NK-92 (cell line): ENCODE results near the gene FAM120B.
"Not testable (repeated sequence)": the region's sequence is repeated elsewhere in the genome, so short reads cannot be mapped to it uniquely, and the experiment has no call there.

Experiments
- DNase-seq: peaks from one replicate; lab custom pipeline; 2025; ENCODE audit not compliant: unreplicated experiment; lab: John Stamatoyannopoulos, UW

Gene FAM120B

GRCh38 chr6:170378502-170378901 lies 71.9 kb downstream of the FAM120B start:
- no peak for DNase-seq

GRCh38 chr6:170381562-170381961 lies 75.0 kb downstream of the FAM120B start:
- DNase-seq = no peak

GRCh38 chr6:170383466-170384035 lies 77.0 kb downstream of the FAM120B start:
- DNase-seq = no peak

- DNase-seq = no peak
Measured at GRCh38 chr6:170385506-170385905, 78.9 kb downstream of the FAM120B start.

DNA sequence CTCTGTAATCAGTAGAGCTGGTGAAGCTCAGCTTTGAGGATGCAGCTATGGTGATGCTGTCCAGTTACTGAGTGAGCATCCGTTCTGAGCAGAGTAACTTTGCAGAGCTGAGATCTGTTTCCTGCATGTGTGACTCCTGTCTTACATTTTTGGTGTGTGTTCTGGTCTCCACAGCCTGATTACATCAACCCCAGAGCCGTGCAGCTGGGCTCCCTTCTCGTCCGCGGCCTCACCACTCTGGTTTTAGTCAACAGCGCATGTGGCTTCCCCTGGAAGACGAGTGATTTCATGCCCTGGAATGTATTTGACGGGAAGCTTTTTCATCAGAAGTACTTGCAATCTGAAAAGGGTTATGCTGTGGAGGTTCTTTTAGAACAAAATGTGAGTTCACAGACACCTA lies 81.6 kb downstream of the FAM120B start:
- DNase-seq = no peak

- no peak for DNase-seq
Measured at GRCh38 chr6:170393033-170393432, 86.5 kb downstream of the FAM120B start.

- DNase-seq = no peak
Measured at GRCh38 chr6:170393807-170394399, 87.3 kb downstream of the FAM120B start.

GRCh38 chr6:170394980-170395379 lies 88.4 kb downstream of the FAM120B start:
- no peak for DNase-seq

DNA sequence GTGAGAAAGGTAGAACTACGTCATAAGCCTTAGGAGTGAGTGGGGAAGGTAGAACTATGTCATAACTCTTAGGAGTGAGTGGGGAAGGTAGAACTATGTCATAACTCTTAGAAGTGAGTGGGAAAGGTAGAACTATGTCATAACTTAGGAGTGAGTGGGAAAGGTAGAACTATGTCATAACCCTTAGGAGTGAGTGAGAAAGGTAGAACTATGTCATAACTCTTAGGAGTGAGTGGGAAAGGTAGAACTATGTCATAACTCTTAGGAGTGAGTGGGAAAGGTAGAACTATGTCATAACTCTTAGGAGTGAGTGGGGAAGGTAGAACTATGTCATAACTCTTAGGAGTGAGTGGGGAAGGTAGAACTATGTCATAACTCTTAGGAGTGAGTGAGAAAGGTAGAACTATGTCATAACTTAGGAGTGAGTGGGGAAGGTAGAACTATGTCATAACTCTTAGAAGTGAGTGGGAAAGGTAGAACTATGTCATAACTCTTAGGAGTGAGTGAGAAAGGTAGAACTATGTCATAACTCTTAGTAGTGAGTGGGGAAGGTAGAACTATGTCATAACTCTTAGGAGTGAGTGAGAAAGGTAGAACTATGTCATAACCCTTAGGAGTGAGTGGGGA lies 92.3 kb downstream of the FAM120B start:
- DNase-seq = not testable (repeated sequence)

DNA sequence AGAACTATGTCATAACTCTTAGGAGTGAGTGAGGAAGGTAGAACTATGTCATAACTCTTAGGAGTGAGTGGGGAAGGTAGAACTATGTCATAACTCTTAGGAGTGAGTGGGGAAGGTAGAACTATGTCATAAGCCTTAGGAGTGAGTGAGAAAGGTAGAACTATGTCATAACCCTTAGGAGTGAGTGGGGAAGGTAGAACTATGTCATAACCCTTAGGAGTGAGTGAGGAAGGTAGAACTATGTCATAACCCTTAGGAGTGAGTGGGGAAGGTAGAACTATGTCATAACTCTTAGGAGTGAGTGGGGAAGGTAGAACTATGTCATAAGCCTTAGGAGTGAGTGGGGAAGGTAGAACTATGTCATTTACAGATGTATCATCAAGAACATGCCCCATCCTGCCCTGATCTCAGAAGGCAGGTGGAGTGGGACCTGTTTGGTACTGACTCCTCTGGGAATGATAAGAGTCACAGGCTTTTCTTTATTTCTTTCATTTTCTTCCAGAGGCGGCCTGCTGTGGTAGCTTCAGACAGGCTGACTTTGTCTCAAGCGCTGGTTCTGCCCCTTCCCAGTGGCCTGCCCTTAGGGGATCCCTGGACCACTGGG lies 93.5 kb downstream of the FAM120B start:
- not testable (repeated sequence) for DNase-seq

DNA sequence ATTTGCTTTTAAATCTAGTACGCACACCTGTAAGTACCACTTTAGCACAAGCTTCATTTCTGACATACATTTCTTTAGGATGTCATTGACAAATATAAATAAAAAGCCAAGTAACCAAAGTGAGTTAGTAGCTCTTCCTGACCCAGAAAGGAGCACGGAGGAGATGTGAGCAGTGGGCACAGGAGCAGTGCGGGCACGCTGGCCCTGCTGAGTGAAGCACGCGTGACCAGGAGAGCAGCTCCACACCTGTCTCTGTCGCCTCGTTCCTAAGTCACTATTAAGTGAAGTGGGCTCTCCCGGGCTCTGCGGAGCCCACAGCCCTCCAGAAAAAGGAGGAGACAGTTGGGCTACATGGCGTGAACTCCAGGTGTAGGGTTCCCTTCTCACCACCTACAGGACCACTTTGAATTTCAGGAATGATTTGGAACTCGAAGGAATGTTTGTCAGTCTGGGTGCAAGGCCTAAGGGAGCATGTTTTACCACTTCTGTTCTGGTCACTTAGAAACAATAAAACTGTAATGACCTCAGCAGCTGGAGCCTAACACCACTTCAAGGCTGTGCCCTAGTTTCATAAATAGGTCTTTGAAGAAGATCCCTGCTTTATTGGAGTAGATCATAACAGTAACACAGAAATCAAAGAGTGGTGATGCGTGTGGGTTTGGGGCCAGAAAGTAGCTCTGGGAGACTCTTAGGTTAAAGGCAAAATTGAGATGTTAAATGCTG lies 95.9 kb downstream of the FAM120B start:
- no peak for DNase-seq

DNA sequence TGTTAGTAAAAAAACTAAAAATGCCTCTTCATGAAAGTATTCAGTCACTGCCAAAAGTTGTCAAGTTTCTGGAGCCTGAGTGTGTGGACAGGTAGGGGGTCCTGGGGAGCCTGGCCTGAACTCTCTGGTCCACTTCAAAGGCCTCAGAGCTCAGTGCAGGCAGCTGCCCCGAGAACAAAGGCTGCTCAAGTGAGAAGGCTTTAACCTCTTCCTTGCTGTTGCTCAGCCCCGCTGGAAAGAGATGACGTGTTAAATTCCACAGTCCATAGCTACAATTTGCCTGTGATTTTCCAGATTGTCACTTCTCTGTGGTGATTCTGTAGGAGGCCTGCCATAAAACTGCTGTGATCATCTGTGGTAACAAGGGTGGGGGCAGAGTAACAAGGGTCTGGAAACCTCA lies 96.9 kb downstream of the FAM120B start:
- no peak for DNase-seq

- DNase-seq = no peak
Measured at GRCh38 chr6:170404036-170404435, 97.5 kb downstream of the FAM120B start.

DNA sequence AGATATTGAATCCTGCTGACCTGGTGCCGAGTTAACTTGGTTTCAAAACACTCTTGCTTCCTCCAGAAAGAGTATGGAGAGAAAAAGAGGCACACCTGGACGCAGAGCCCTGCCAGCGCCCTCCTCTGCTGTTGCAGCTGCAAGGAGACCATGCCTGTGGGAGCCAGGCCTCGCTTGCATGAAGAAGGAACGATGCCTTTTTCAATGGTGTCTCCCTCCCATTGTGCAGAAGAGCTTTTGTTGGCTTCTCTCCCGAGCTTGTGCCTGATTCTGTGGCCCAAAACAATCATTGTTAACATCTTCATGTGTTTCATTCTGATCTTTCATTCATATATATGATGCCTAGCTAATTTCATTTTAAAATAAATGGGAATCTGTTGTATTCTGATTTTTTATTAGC lies 98.1 kb downstream of the FAM120B start:
- DNase-seq = no peak

DNA sequence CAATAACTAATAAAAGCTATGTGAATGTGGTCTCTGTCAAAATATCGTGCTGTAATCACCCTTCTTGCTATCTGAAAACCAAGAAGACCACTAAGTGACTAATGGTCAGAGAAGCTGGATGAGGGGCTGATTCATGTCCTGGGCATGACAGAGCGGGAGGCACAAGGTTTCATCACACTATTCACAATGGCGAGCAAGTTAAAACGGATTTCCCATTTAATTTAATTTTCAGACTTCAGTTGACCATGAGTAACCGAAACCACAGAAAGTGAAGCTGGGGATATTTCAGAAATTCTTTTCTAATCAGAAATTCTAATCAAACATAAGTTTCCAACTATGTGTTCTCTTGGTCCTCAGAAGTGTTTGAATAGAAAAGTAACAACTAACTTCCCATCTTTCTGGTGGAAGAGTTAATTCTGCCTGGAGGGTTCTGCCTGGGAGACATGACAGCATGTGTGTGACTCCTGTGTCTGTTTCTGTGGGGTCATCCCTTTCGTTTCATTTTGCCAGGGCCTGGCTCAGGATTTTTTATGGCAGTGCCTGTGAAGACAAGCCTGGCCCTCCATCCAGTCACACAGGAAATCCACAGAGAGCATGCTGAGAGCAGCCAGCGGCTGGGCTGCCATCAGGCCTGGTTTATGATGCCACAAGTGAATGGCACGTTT lies 98.9 kb downstream of the FAM120B start:
- no peak for DNase-seq

GRCh38 chr6:170407200-170407599 lies 100.6 kb downstream of the FAM120B start:
- no peak for DNase-seq

GRCh38 chr6:170407932-170408331 lies 101.4 kb downstream of the FAM120B start:
- DNase-seq = no peak

GRCh38 chr6:170409746-170410145 lies 103.2 kb downstream of the FAM120B start:
- not testable (repeated sequence) for DNase-seq

- no peak for DNase-seq
Measured at GRCh38 chr6:170410241-170410640, 103.7 kb downstream of the FAM120B start.

DNA sequence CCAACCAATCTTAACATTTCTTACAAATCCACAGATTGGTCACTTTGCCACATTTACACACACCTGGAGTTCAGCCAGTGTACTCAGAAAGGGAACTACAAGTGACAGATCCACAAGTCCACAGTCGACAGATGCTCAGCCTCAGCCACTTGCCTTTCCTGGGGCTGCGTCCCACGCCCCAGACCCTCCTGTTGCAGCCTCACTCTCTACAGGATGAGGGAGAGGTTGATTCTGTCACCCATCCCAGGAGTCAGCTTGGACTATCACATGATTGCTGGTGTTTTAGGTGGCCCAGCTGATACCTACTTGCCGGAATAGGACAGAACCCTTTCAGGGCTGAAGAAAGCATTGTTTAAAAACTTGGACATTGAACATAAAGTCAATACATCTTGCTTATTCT lies 108.8 kb downstream of the FAM120B start:
- no peak for DNase-seq

- DNase-seq = no peak
Measured at GRCh38 chr6:170416303-170416702, 109.7 kb downstream of the FAM120B start.
